H1 (cell line): ENCODE measurements around the gene MYBPHL. TPM values are rescaled to one million over a fixed set of nuclear protein-coding genes. Genes with fewer than 3 reads are reported as not detected.

Experiments used
- CTCF ChIA-PET: fragments of 300-600 bp; sonication (Branson Sonifier 250); formaldehyde crosslinking; loops from one replicate; lab custom pipeline; 2021; ENCODE audit not compliant: partially characterized antibody; lab: Charles Lee
- POLR2A ChIA-PET: fragments of 300-600 bp; sonication (Branson Sonifier 250); formaldehyde crosslinking; loops from one replicate; lab custom pipeline; 2021; ENCODE audit warnings: inconsistent platforms; ENCODE audit not compliant: partially characterized antibody; lab: Charles Lee
- DNase-seq, 2 experiments: peaks; one replicate each; pipeline versions ENCODE4 v3.0.0 to v3.0.0-alpha.2; 2010 to 2022; ENCODE audit warnings: low spot score in 2 of 2, low read depth in 1 of 2, mixed read lengths in 1 of 2
- FAIRE-seq: peaks from 2 replicates; lab custom pipeline; 2011; peaks lifted over from hg19 to GRCh38; lab: Jason Lieb, UNC
- H2AFZ ChIP-seq: 2 replicates; pipeline ENCODE4 v1.8.1; 2012; ENCODE audit warnings: low read length, inconsistent platforms
- H2AK5ac ChIP-seq: 2 replicates; pipeline ENCODE4 v1.6.1; 2013; ENCODE audit warnings: low read depth, low read length
- H2BK120ac ChIP-seq: replicated peaks from 2 replicates; pipeline ENCODE3; 2013; ENCODE audit warnings: low read depth, low read length, inconsistent platforms
- H2BK12ac ChIP-seq: 2 replicates; pipeline ENCODE4 v1.6.1; 2013; ENCODE audit warnings: low read depth, low read length
- H2BK15ac ChIP-seq: 2 replicates; pipeline ENCODE4 v1.6.1; 2013; ENCODE audit warnings: low read length
- H2BK20ac ChIP-seq: 2 replicates; pipeline ENCODE4 v1.6.1; 2013; ENCODE audit warnings: low read length
- H2BK5ac ChIP-seq: 2 replicates; pipeline ENCODE4 v1.6.1; 2013; ENCODE audit warnings: low read depth, low read length
- H3K14ac ChIP-seq: 2 replicates; pipeline ENCODE4 v1.6.1; 2013; ENCODE audit warnings: inconsistent platforms; ENCODE audit not compliant: insufficient read length
- H3K18ac ChIP-seq: 2 replicates; pipeline ENCODE4 v1.6.1; 2013; ENCODE audit warnings: low read length; ENCODE audit errors: extremely low read depth
- H3K23ac ChIP-seq: 2 replicates; pipeline ENCODE4 v1.6.1; 2013; ENCODE audit warnings: inconsistent platforms; ENCODE audit not compliant: insufficient read length
- H3K23me2 ChIP-seq: 2 replicates; pipeline ENCODE4 v1.6.1; 2013; ENCODE audit warnings: low read depth, low read length
- H3K27ac ChIP-seq: 2 replicates; pipeline ENCODE4 v1.6.1; 2011; ENCODE audit warnings: low read depth, low read length, inconsistent platforms
- H3K27me3 ChIP-seq, 4 experiments: replicated peaks in 1 of 4; 1 replicate in 1 of 4; 2 replicates in 3 of 4; pipeline versions ENCODE4 v1.6.1 to v1.8.1; 2011 to 2013; ENCODE audit warnings: low read length in 3 of 4, mild to moderate bottlenecking in 3 of 4, inconsistent platforms in 2 of 4, mixed read lengths in 2 of 4, moderate library complexity in 1 of 4; ENCODE audit not compliant: control insufficient read depth in 3 of 4, insufficient read depth in 3 of 4; ENCODE audit errors: extremely low read depth in 1 of 4
- H3K36me3 ChIP-seq, 4 experiments: 2 replicates each; pipeline versions ENCODE4 v1.6.1 to v1.8.1; 2011 to 2013; ENCODE audit warnings: mild to moderate bottlenecking in 4 of 4, low read length in 3 of 4, moderate library complexity in 2 of 4, control low read depth in 1 of 4, inconsistent platforms in 1 of 4; ENCODE audit not compliant: insufficient read depth in 4 of 4, control insufficient read depth in 2 of 4
- H3K4ac ChIP-seq: replicated peaks from 2 replicates; pipeline ENCODE3; 2013; ENCODE audit warnings: low read length, low read depth, mixed read lengths, inconsistent platforms; ENCODE audit not compliant: insufficient read length
- H3K4me1 ChIP-seq, 4 experiments: replicated peaks in 1 of 4; 1 replicate in 1 of 4; 2 replicates in 3 of 4; pipeline versions ENCODE4 v1.6.1 to v1.8.1; 2011 to 2013; ENCODE audit warnings: low read length in 3 of 4, inconsistent platforms in 2 of 4, mixed read lengths in 1 of 4; ENCODE audit not compliant: insufficient read depth in 4 of 4, control insufficient read depth in 3 of 4
- H3K4me2 ChIP-seq, 2 experiments: 2 replicates each; pipeline versions ENCODE4 v1.6.1 to v1.8.1; 2011 to 2013; ENCODE audit warnings: low read depth in 2 of 2, low read length in 2 of 2, control low read depth in 1 of 2, inconsistent platforms in 1 of 2, mild to moderate bottlenecking in 1 of 2; ENCODE audit not compliant: insufficient read depth in 1 of 2
- H3K4me3 ChIP-seq, 4 experiments: fragments of 200-600, 300-600 bp in 1 of 4; sonication (generic), shearing (Covaris generic), sonication (Bioruptor Twin) in 1 of 4; 2 replicates each; pipeline versions ENCODE4 v1.5.1 to v1.8.1; 2011 to 2016; ENCODE audit warnings: low read length in 4 of 4, low read depth in 3 of 4, control low read depth in 2 of 4, inconsistent platforms in 2 of 4, mild to moderate bottlenecking in 2 of 4, mixed read lengths in 1 of 4, moderate library complexity in 1 of 4; ENCODE audit not compliant: insufficient read depth in 2 of 4; ENCODE audit errors: extremely low read depth in 1 of 4
- H3K56ac ChIP-seq: replicated peaks from 2 replicates; pipeline ENCODE3; 2013; ENCODE audit warnings: low read depth, mild to moderate bottlenecking, mixed read lengths, low read length, inconsistent platforms; ENCODE audit not compliant: insufficient read length
- H3K79me1 ChIP-seq: 2 replicates; pipeline ENCODE4 v1.6.1; 2013; ENCODE audit warnings: low read depth, low read length, control low read depth
- H3K79me2 ChIP-seq, 2 experiments: 2 replicates each; pipeline versions ENCODE4 v1.6.1 to v1.8.1; 2012 to 2013; ENCODE audit warnings: low read length in 2 of 2, mild to moderate bottlenecking in 2 of 2, inconsistent platforms in 1 of 2; ENCODE audit not compliant: insufficient read depth in 2 of 2, control insufficient read depth in 1 of 2
- H3K9ac ChIP-seq, 4 experiments: replicated peaks in 1 of 4; 1 replicate in 1 of 4; 2 replicates in 3 of 4; pipeline versions ENCODE4 v1.6.1 to v1.8.1; 2011 to 2013; ENCODE audit warnings: low read depth in 3 of 4, low read length in 3 of 4, control low read depth in 2 of 4, mild to moderate bottlenecking in 2 of 4, moderate library complexity in 2 of 4, inconsistent platforms in 1 of 4; ENCODE audit errors: extremely low read depth in 1 of 4
- H3K9me3 ChIP-seq, 2 experiments: 2 replicates each; pipeline versions ENCODE4 v1.6.1 to v1.8.1; 2012 to 2013; ENCODE audit warnings: mild to moderate bottlenecking in 2 of 2, moderate library complexity in 2 of 2, control low read depth in 1 of 2, inconsistent platforms in 1 of 2, low read depth in 1 of 2, low read length in 1 of 2, mixed read lengths in 1 of 2; ENCODE audit not compliant: insufficient read depth in 2 of 2
- H4K20me1 ChIP-seq, 2 experiments: replicated peaks in 1 of 2; 2 replicates each; pipeline versions ENCODE3 to v1.8.1; 2011 to 2013; ENCODE audit warnings: inconsistent platforms in 2 of 2, low read length in 2 of 2, mild to moderate bottlenecking in 1 of 2; ENCODE audit not compliant: insufficient read depth in 2 of 2, control insufficient read depth in 1 of 2
- H4K5ac ChIP-seq: 2 replicates; pipeline ENCODE4 v1.6.1; 2013; ENCODE audit warnings: low read length, low read depth, mixed read lengths, inconsistent platforms; ENCODE audit not compliant: insufficient read length
- H4K8ac ChIP-seq: 2 replicates; pipeline ENCODE4 v1.8.0; 2013; ENCODE audit warnings: mild to moderate bottlenecking, moderate library complexity, low read length, inconsistent platforms; ENCODE audit not compliant: insufficient read depth; ENCODE audit errors: extremely low read depth
- H4K91ac ChIP-seq: replicated peaks from 2 replicates; pipeline ENCODE3; 2013; ENCODE audit warnings: low read length, mixed read lengths, inconsistent platforms; ENCODE audit not compliant: insufficient read length
- ATF3 ChIP-seq: IDR thresholded peaks from 2 replicates; pipeline ENCODE4 v1.6.1; 2011; ENCODE audit warnings: low read depth, mild to moderate bottlenecking, low read length; ENCODE audit not compliant: insufficient read depth
- CEBPB ChIP-seq: IDR thresholded peaks from 2 replicates; pipeline ENCODE4 v1.6.1; 2012; ENCODE audit warnings: low read depth, low read length
- EGR1 ChIP-seq: IDR thresholded peaks from 2 replicates; pipeline ENCODE4 v1.6.1; 2011; ENCODE audit warnings: low read depth, low read length, borderline replicate concordance
- GTF2F1 ChIP-seq: IDR thresholded peaks from 2 replicates; pipeline ENCODE4 v1.6.1; 2012; ENCODE audit warnings: low read depth, low read length, improper control_type of control experiment, borderline replicate concordance
- HDAC2 ChIP-seq, 2 experiments: fragments of 300-600 bp in 1 of 2; sonication (generic) in 1 of 2; IDR thresholded peaks; 2 replicates each; pipeline ENCODE4 v1.6.1; 2011 to 2012; ENCODE audit warnings: low read depth in 2 of 2, low read length in 2 of 2, mild to moderate bottlenecking in 2 of 2, moderate library complexity in 2 of 2, borderline replicate concordance in 1 of 2, inconsistent platforms in 1 of 2
- KDM1A ChIP-seq: fragments of 200-600, 300-600 bp; sonication (generic); IDR thresholded peaks from 2 replicates; pipeline ENCODE4 v1.7.1; 2016; ENCODE audit warnings: mild to moderate bottlenecking, low read length, borderline replicate concordance
- KDM5A ChIP-seq: fragments of 200-600 bp; IDR thresholded peaks from 2 replicates; pipeline ENCODE4 v1.7.1; 2012; ENCODE audit warnings: mild to moderate bottlenecking, low read length, inconsistent platforms, mixed read lengths
- NANOG ChIP-seq: IDR thresholded peaks from 2 replicates; pipeline ENCODE4 v1.6.1; 2011; ENCODE audit warnings: low read length, low read depth, mild to moderate bottlenecking, inconsistent platforms; ENCODE audit not compliant: insufficient read depth, poor library complexity, severe bottlenecking
- NRF1 ChIP-seq: IDR thresholded peaks from 2 replicates; pipeline ENCODE4 v1.6.1; 2011; ENCODE audit warnings: mild to moderate bottlenecking, low read depth, low read length, improper control_type of control experiment
- RAD21 ChIP-seq, 2 experiments: IDR thresholded peaks in 1 of 2; conservative IDR thresholded peaks in 1 of 2; 2 replicates each; pipeline ENCODE4 v1.6.1; 2011; ENCODE audit warnings: low read depth in 2 of 2, low read length in 2 of 2, improper control_type of control experiment in 1 of 2, inconsistent platforms in 1 of 2, mild to moderate bottlenecking in 1 of 2, moderate library complexity in 1 of 2
- RBBP5 ChIP-seq: IDR thresholded peaks from 2 replicates; pipeline ENCODE4 v1.7.1; 2012; ENCODE audit warnings: low read depth, mild to moderate bottlenecking, inconsistent platforms, low read length, moderate library complexity, borderline replicate concordance
- SAP30 ChIP-seq: fragments of 300-600 bp; sonication (generic); IDR thresholded peaks from 2 replicates; pipeline ENCODE4 v1.7.1; 2012; ENCODE audit warnings: low read length, moderate library complexity, mild to moderate bottlenecking, inconsistent platforms; ENCODE audit not compliant: insufficient read depth, insufficient replicate concordance
- WGBS, 2 experiments: shearing (Covaris generic) in 1 of 2; methylation state at CpG; one replicate each; pipeline versions ENCODE4 v1.1.6 to v1.1.7; 2013 to 2015; ENCODE audit warnings: low lambda C conversion rate in 2 of 2, mixed read lengths in 2 of 2, inconsistent platforms in 1 of 2, low coverage in 1 of 2, missing lambda C conversion rate in 1 of 2; ENCODE audit not compliant: insufficient replicate concordance in 2 of 2, insufficient coverage in 1 of 2, insufficient read length in 1 of 2; ENCODE audit errors: extremely low coverage in 1 of 2, missing lambda C conversion rate in 1 of 2; 5-methylcytosine and 5-hydroxymethylcytosine counted together
- polyA plus RNA-seq, 7 experiments: library from polyadenylated mRNA; depleted of rRNA in 3 of 7; stranded (reverse) in 5 of 7; unstranded in 2 of 7; fragments of >200 nt in 5 of 7; fragments of 200-250 nt in 2 of 7; gene quantifications; 1 replicate in 5 of 7; 2 replicates in 1 of 7; 4 replicates in 1 of 7; pipeline versions ENCODE4 v1.2.1 to v1.2.3, GENCODE V29; 2011 to 2013; ENCODE audit warnings: missing spikeins in 2 of 7, mixed read lengths in 2 of 7
- total RNA-seq: library from RNA; stranded (reverse); fragmentation: NEBNext Ultra II Directional; extraction: Animal tissue kit (Norgen Biotek cat#: 25700); gene quantifications from 2 replicates; pipeline ENCODE4 v1.2.1, GENCODE V29; 2021

Gene MYBPHL
- total and polyA plus RNA-seq, 2 of the 8 experiments (the other 6 are each of a cell fraction or from before 2014, with no cell fraction given) = 0.24 to 0.30 TPM

DNA sequence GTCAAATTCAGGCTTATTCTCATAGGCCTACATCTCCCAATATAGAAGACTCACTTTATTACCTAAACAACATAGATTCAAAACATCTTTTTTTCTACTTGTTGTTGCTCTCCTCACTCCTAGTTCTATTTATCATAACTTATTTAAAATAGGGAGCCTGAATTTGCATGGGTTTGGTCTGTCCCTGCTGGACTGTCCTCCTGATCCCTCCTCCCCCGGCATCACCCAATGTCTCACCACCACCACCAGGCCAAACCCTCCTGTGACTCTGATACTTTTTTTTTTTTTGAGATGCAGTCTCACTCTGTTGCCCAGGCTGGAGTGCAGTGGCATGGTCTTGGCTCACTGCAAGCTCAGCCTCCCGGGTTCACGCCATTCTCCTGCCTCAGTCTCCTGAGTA lies 31.8 kb upstream of the MYBPHL start:
- no peak overlapping the region for H2BK5ac ChIP-seq
- no peak overlapping the region for H3K27ac ChIP-seq
- ChIA-PET POLR2A (no interaction called here), CTCF (interaction anchor here (1.0 to 1.6 kb wide), 2 partner anchors 59 to 75 kb away, joined by 3 to 4 read pairs; partner anchors contain the start of gene SORT1)
- 93% methylated on average over 3 of the region's 3 CpGs; no CpG with 5 or more reads in 1 of the 2 experiments for WGBS, 2 experiments
- H3K9me3 ChIP-seq = no peaks in the 10 kb centered on the region
- H3K4me3 ChIP-seq = no peak overlapping the region
- H3K36me3 ChIP-seq = peaks cover 15 to 50% (median 41%) of the 10 kb centered on the region in 4 experiments
- H2BK120ac ChIP-seq = no peak overlapping the region
- no peak overlapping the region for H4K91ac ChIP-seq
- H2BK15ac ChIP-seq = no peak overlapping the region
- FAIRE-seq = no peak
- H2BK20ac ChIP-seq = no peak overlapping the region
- no peak for DNase-seq
- no peaks in the 10 kb centered on the region for H3K27me3 ChIP-seq
- H3K4ac ChIP-seq = no peak overlapping the region
- H3K4me1 ChIP-seq = no peaks in the 10 kb centered on the region
- no peak overlapping the region for H4K8ac ChIP-seq
- H3K23me2 ChIP-seq = no peaks in the 10 kb centered on the region
- no peak overlapping the region for H2BK12ac ChIP-seq
- no peak overlapping the region for H2AFZ ChIP-seq
- no peak overlapping the region for H4K5ac ChIP-seq
- H3K23ac ChIP-seq = no peak overlapping the region
- no peaks in the 10 kb centered on the region for H3K79me1 ChIP-seq
- H3K9ac ChIP-seq = no peak overlapping the region
- no peaks in the 10 kb centered on the region for H4K20me1 ChIP-seq
- no peak overlapping the region for H3K18ac ChIP-seq
- H2AK5ac ChIP-seq = no peak overlapping the region
- no peaks in the 10 kb centered on the region for H3K79me2 ChIP-seq
- no peak overlapping the region for H3K14ac ChIP-seq
- H3K4me2 ChIP-seq = no peak overlapping the region
- no peak overlapping the region for H3K56ac ChIP-seq
- TF ChIP-seq KDM5A = no peak
- no peak for TF ChIP-seq CEBPB
- no peak for TF ChIP-seq NANOG
- TF ChIP-seq KDM1A = no peak
- no peak for TF ChIP-seq HDAC2 (IDR thresholded peaks at IDR 0.05; ENCODE audit: borderline replicate concordance in 1 of 2, low read depth in 2 of 2, low read length in 2 of 2)
- no peak for TF ChIP-seq RAD21 (IDR thresholded peaks at IDR 0.05 in 1 of 2, conservative IDR thresholded peaks at IDR 0.05 in 1 of 2; ENCODE audit: low read depth in 2 of 2, low read length in 2 of 2)
- TF ChIP-seq NRF1 = no peak
- TF ChIP-seq RBBP5 = no peak
- TF ChIP-seq SAP30 = no peak
- no peak for TF ChIP-seq GTF2F1
- TF ChIP-seq ATF3 = no peak
- TF ChIP-seq EGR1 = no peak
